HepG2 (cell line): Measurements from ENCODE around the gene CCL16. TPM values are rescaled to one million over a fixed set of nuclear protein-coding genes. Genes with fewer than 3 reads are reported as not detected.

Experiments
- ARID2 ChIP-seq: sonication (generic); formaldehyde crosslinking; IDR thresholded peaks from 2 replicates; pipeline ENCODE4 v1.8.1; 2022; ENCODE audit warnings: mild to moderate bottlenecking, missing genetic modification reagents, borderline replicate concordance
- CAMTA2 ChIP-seq: sonication (generic); formaldehyde crosslinking; IDR thresholded peaks from 2 replicates; pipeline ENCODE4 v1.4.0; 2020; ENCODE audit warnings: mild to moderate bottlenecking, missing genetic modification reagents, borderline replicate concordance
- CREM ChIP-seq, 2 experiments: sonication (generic) in 1 of 2; formaldehyde crosslinking in 1 of 2; IDR thresholded peaks; 2 replicates each; pipeline versions ENCODE4 v1.4.0 to v1.6.1; 2016 to 2020; ENCODE audit warnings: antibody characterized with exemption in 1 of 2, mild to moderate bottlenecking in 1 of 2, missing genetic modification reagents in 1 of 2
- IKZF4 ChIP-seq: sonication (generic); formaldehyde crosslinking; IDR thresholded peaks from 2 replicates; pipeline ENCODE4 v1.5.1; 2020; ENCODE audit warnings: borderline replicate concordance, mild to moderate bottlenecking, low read depth, missing genetic modification reagents; ENCODE audit errors: not compliant biosample characterization
- NR2F2 ChIP-seq: IDR thresholded peaks from 2 replicates; pipeline ENCODE4 v1.6.1; 2012; ENCODE audit warnings: low read depth, inconsistent platforms, borderline replicate concordance
- SNRNP70 ChIP-seq: fragments of 200-400 bp; formaldehyde crosslinking; IDR thresholded peaks from 2 replicates; pipeline ENCODE4 v1.6.1; 2017; ENCODE audit warnings: mild to moderate bottlenecking, low read depth, low read length, moderate library complexity
- SP1 ChIP-seq, 2 experiments: fragments of 450-650 bp in 1 of 2; sonication (generic) in 1 of 2; formaldehyde crosslinking in 1 of 2; IDR thresholded peaks; 2 replicates each; pipeline versions ENCODE4 v1.4.0 to v1.6.1; 2016 to 2020; ENCODE audit warnings: missing genetic modification reagents in 1 of 2
- TAF1 ChIP-seq: sonication (generic); formaldehyde crosslinking; IDR thresholded peaks from 2 replicates; pipeline ENCODE4 v1.4.0; 2020; ENCODE audit warnings: missing genetic modification reagents
- ZNF569 ChIP-seq: sonication (generic); formaldehyde crosslinking; IDR thresholded peaks from 2 replicates; pipeline ENCODE4 v1.5.0; 2020; ENCODE audit warnings: mild to moderate bottlenecking, missing genetic modification reagents, moderate library complexity, borderline replicate concordance
- ZNF737 ChIP-seq: sonication (generic); formaldehyde crosslinking; IDR thresholded peaks from 2 replicates; pipeline ENCODE4 v1.5.0; 2020; ENCODE audit warnings: missing genetic modification reagents, mild to moderate bottlenecking, borderline replicate concordance
- polyA plus RNA-seq, 8 experiments: library from polyadenylated mRNA; depleted of rRNA in 3 of 8; stranded (reverse) in 7 of 8; unstranded in 1 of 8; fragments of >200 nt; fragmentation: Illumina TruSeq in 4 of 8; extraction: Trizol in 4 of 8; gene quantifications; 2 replicates each; pipeline versions ENCODE4 v1.2.1 to v1.2.3, GENCODE V29; 2011 to 2016; ENCODE audit warnings: low read depth in 4 of 8, missing spikeins in 1 of 8, mixed read lengths in 1 of 8; ENCODE audit not compliant: insufficient read depth in 1 of 8
- total RNA-seq, 5 experiments: library from RNA; depleted of rRNA; stranded (reverse); fragments of >200 nt; fragmentation: Illumina TruSeq; extraction: Trizol; gene quantifications; 2 replicates each; pipeline ENCODE4 v1.2.3, GENCODE V29; 2016; ENCODE audit warnings: low read depth in 1 of 5
- TF ChIP-seq, protein P1 (sequence below): sonication (generic); formaldehyde crosslinking; IDR thresholded peaks from 2 replicates; pipeline ENCODE4 v1.5.0; 2020; ENCODE audit warnings: mild to moderate bottlenecking, missing genetic modification reagents, borderline replicate concordance
- TF ChIP-seq, protein P2 (sequence below): sonication (generic); formaldehyde crosslinking; IDR thresholded peaks from 2 replicates; pipeline ENCODE4 v1.8.1; 2023; ENCODE audit warnings: mild to moderate bottlenecking, missing genetic modification reagents

CCL16 gene
- total and polyA plus RNA-seq, 2 of the 13 experiments (the other 11 are each of a cell fraction or from before 2014, with no cell fraction given) = 2.0 to 14.7 TPM

- no peak for TF ChIP-seq SNRNP70
- TF ChIP-seq, protein P1, sequence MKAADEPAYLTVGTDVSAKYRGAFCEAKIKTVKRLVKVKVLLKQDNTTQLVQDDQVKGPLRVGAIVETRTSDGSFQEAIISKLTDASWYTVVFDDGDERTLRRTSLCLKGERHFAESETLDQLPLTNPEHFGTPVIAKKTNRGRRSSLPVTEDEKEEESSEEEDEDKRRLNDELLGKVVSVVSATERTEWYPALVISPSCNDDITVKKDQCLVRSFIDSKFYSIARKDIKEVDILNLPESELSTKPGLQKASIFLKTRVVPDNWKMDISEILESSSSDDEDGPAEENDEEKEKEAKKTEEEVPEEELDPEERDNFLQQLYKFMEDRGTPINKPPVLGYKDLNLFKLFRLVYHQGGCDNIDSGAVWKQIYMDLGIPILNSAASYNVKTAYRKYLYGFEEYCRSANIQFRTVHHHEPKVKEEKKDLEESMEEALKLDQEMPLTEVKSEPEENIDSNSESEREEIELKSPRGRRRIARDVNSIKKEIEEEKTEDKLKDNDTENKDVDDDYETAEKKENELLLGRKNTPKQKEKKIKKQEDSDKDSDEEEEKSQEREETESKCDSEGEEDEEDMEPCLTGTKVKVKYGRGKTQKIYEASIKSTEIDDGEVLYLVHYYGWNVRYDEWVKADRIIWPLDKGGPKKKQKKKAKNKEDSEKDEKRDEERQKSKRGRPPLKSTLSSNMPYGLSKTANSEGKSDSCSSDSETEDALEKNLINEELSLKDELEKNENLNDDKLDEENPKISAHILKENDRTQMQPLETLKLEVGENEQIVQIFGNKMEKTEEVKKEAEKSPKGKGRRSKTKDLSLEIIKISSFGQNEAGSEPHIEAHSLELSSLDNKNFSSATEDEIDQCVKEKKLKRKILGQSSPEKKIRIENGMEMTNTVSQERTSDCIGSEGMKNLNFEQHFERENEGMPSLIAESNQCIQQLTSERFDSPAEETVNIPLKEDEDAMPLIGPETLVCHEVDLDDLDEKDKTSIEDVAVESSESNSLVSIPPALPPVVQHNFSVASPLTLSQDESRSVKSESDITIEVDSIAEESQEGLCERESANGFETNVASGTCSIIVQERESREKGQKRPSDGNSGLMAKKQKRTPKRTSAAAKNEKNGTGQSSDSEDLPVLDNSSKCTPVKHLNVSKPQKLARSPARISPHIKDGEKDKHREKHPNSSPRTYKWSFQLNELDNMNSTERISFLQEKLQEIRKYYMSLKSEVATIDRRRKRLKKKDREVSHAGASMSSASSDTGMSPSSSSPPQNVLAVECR (CRISPR knock-in tag) = no peak
- TF ChIP-seq, protein P2, sequence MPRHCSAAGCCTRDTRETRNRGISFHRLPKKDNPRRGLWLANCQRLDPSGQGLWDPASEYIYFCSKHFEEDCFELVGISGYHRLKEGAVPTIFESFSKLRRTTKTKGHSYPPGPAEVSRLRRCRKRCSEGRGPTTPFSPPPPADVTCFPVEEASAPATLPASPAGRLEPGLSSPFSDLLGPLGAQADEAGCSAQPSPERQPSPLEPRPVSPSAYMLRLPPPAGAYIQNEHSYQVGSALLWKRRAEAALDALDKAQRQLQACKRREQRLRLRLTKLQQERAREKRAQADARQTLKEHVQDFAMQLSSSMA (CRISPR knock-in tag) = no peak
- no peak; the same call in 1 of the 2 replicates for TF ChIP-seq NR2F2
- no peak for TF ChIP-seq CAMTA2
- no peak; the same call in 1 of the 2 replicates for TF ChIP-seq TAF1 (CRISPR knock-in tag)
- TF ChIP-seq ZNF569 (CRISPR knock-in tag) = no peak
- no peak for TF ChIP-seq ARID2
- TF ChIP-seq ZNF737 (CRISPR knock-in tag) = no peak
- peak; percentile 32; the same call in 1 of the 2 replicates for TF ChIP-seq CREM (IDR thresholded peaks at IDR 0.05)
- TF ChIP-seq CREM (CRISPR knock-in tag; IDR thresholded peaks at IDR 0.05) = no peak
- TF ChIP-seq IKZF4 (CRISPR knock-in tag) = no peak
- no peak for TF ChIP-seq SP1 (IDR thresholded peaks at IDR 0.05)
- TF ChIP-seq SP1 (CRISPR knock-in tag; IDR thresholded peaks at IDR 0.05) = no peak
Measured at GRCh38 chr17:36001110-36001771, 19.9 kb upstream of the CCL16 start, which contains the start of gene CCL15 (continued).
